Measurements from ENCODE around the gene PSMD9. TPM values are rescaled to one million over a fixed set of nuclear protein-coding genes. Genes with fewer than 3 reads are reported as not detected.
"Not testable (repeated sequence)": the region's sequence is repeated elsewhere in the genome, so short reads cannot be mapped to it uniquely, and the experiment has no call there.

The PSMD9 gene
- polyA plus RNA-seq, 1 donor from 2014 or later, result 79.3 TPM

DNA sequence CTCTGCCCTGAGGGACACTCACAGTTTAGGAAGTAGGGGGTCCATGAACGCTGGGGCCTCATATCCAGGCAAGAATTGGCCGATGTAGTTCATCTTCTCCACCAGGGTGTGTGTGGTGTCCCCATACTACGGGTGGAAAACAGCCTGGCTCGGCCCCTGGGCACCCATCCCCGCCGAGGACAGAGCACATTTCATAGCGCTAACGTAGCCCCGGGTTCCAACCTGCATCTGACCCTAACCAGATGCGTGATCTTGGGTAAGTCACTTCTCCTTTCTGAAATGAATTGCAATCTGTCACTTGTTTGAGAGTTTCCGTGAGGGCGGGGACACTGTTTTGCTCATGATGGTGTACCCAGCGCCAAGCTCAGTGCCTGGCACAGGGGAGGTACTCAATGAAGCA lies 38.9 kb upstream of the PSMD9 start:
- no peaks in the 10 kb centered on the region for H3K36me3 ChIP-seq (ENCODE audit: insufficient read depth, low read length)
- no peaks in the 10 kb centered on the region for H3K9me2 ChIP-seq (ENCODE audit: insufficient read depth, low read length)
- no peaks in the 10 kb centered on the region for H3K79me2 ChIP-seq (replicated peaks; ENCODE audit: insufficient read depth, low read length)
- no peak overlapping the region for H3K4me2 ChIP-seq (ENCODE audit: low read length)
- H3K27ac ChIP-seq (ENCODE audit: low read length), result no peak overlapping the region
- H3K27me3 ChIP-seq (ENCODE audit: insufficient read depth, low read depth, low read length), result no peaks in the 10 kb centered on the region
- H3K4me3 ChIP-seq (ENCODE audit: low read length), result no peak overlapping the region
- H3K9me3 ChIP-seq (ENCODE audit: low read length), result no peaks in the 10 kb centered on the region
- TF ChIP-seq, protein P1, sequence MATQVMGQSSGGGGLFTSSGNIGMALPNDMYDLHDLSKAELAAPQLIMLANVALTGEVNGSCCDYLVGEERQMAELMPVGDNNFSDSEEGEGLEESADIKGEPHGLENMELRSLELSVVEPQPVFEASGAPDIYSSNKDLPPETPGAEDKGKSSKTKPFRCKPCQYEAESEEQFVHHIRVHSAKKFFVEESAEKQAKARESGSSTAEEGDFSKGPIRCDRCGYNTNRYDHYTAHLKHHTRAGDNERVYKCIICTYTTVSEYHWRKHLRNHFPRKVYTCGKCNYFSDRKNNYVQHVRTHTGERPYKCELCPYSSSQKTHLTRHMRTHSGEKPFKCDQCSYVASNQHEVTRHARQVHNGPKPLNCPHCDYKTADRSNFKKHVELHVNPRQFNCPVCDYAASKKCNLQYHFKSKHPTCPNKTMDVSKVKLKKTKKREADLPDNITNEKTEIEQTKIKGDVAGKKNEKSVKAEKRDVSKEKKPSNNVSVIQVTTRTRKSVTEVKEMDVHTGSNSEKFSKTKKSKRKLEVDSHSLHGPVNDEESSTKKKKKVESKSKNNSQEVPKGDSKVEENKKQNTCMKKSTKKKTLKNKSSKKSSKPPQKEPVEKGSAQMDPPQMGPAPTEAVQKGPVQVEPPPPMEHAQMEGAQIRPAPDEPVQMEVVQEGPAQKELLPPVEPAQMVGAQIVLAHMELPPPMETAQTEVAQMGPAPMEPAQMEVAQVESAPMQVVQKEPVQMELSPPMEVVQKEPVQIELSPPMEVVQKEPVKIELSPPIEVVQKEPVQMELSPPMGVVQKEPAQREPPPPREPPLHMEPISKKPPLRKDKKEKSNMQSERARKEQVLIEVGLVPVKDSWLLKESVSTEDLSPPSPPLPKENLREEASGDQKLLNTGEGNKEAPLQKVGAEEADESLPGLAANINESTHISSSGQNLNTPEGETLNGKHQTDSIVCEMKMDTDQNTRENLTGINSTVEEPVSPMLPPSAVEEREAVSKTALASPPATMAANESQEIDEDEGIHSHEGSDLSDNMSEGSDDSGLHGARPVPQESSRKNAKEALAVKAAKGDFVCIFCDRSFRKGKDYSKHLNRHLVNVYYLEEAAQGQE (IDR thresholded peaks at IDR 0.05; ENCODE audit: borderline replicate concordance), result no peak
- TF ChIP-seq RAD21 (conservative IDR thresholded peaks at IDR 0.05) (no peak), EP300 (conservative IDR thresholded peaks at IDR 0.05; ENCODE audit: poor library complexity, severe bottlenecking) (no peak), EZH2 (IDR thresholded peaks at IDR 0.05; ENCODE audit: borderline replicate concordance, insufficient read depth, low read length, poor library complexity, severe bottlenecking) (no peak), TAF1 (IDR thresholded peaks at IDR 0.05; ENCODE audit: low read depth) (no peak), MXI1 (conservative IDR thresholded peaks at IDR 0.05; ENCODE audit: poor library complexity, severe bottlenecking) (no peak), SMC3 (conservative IDR thresholded peaks at IDR 0.05; ENCODE audit: poor library complexity) (no peak), POLR2AphosphoS5 (IDR thresholded peaks at IDR 0.05) (no peak)
- TF ChIP-seq, protein P2, sequence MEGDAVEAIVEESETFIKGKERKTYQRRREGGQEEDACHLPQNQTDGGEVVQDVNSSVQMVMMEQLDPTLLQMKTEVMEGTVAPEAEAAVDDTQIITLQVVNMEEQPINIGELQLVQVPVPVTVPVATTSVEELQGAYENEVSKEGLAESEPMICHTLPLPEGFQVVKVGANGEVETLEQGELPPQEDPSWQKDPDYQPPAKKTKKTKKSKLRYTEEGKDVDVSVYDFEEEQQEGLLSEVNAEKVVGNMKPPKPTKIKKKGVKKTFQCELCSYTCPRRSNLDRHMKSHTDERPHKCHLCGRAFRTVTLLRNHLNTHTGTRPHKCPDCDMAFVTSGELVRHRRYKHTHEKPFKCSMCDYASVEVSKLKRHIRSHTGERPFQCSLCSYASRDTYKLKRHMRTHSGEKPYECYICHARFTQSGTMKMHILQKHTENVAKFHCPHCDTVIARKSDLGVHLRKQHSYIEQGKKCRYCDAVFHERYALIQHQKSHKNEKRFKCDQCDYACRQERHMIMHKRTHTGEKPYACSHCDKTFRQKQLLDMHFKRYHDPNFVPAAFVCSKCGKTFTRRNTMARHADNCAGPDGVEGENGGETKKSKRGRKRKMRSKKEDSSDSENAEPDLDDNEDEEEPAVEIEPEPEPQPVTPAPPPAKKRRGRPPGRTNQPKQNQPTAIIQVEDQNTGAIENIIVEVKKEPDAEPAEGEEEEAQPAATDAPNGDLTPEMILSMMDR (IDR thresholded peaks at IDR 0.05; ENCODE audit: poor library complexity, severe bottlenecking), result no peak
- no peak overlapping the region for H3K9ac ChIP-seq (ENCODE audit: low read length)
- H2AFZ ChIP-seq (ENCODE audit: low read depth, low read length), result no peak overlapping the region
- no peaks in the 10 kb centered on the region for H4K20me1 ChIP-seq (ENCODE audit: insufficient read depth)
- H3F3A ChIP-seq (ENCODE audit: insufficient read depth, low read length, poor library complexity, severe bottlenecking), result no peaks in the 10 kb centered on the region

DNA sequence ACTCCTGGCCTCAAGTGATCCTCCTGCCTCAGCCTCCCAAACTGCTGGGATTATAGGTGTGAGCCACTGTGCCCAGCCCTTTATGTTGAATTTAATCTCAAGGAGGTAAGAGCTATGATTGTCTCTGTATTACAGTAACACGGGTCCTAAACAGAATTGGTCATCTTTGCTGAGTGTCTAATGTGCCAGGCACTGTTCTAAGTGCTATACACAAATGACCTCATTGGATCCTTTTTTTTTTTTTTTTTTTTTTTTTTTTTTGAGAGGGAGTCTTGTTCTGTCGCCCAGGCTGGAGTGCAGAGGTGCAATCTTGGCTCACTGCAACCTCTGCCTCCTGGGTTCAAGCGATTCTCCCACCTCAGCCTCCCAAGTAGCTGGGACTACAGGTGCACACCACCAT lies 36.2 kb upstream of the PSMD9 start:
- not testable (repeated sequence) for H3K79me2 ChIP-seq (replicated peaks; ENCODE audit: insufficient read depth, low read length); H4K20me1 ChIP-seq (ENCODE audit: insufficient read depth)

More for the DNA sequence above, 36.2 kb upstream of the PSMD9 start:
- H3F3A ChIP-seq (ENCODE audit: insufficient read depth, low read length, poor library complexity, severe bottlenecking); H2AFZ ChIP-seq (ENCODE audit: low read depth, low read length); H3K9ac ChIP-seq (ENCODE audit: low read length); H3K9me3 ChIP-seq (ENCODE audit: low read length); H3K27ac ChIP-seq (ENCODE audit: low read length); H3K4me3 ChIP-seq (ENCODE audit: low read length); H3K9me2 ChIP-seq (ENCODE audit: insufficient read depth, low read length); H3K4me2 ChIP-seq (ENCODE audit: low read length); H3K36me3 ChIP-seq (ENCODE audit: insufficient read depth, low read length); H3K27me3 ChIP-seq (ENCODE audit: insufficient read depth, low read depth, low read length): not testable (repeated sequence)
